ENCODE measurements around the gene RPIA.

- no peak for TF ChIP-seq EZH2 (optimal IDR thresholded peaks at IDR 0.05; ENCODE audit: low read depth, low read length)
- TF ChIP-seq CTCF (IDR thresholded peaks at IDR 0.05; ENCODE audit: low read length), result no peak
- TF ChIP-seq EZH2phosphoT487 (IDR thresholded peaks at IDR 0.05; ENCODE audit: low read length), result no peak
Observed at GRCh38 chr2:88673363-88673762, 18.1 kb upstream of the RPIA start.

All from MM.1S (cell line).